HepG2 (cell line): ENCODE data around the gene KCNMB2. TPM values are rescaled to one million over a fixed set of nuclear protein-coding genes. Genes with fewer than 3 reads are reported as not detected.
A peak's percentile ranks its signal among the peaks of the same experiment; 100 is the strongest.

ENCODE experiments used
- ATAC-seq: fragments of 200-7000 bp; cut with Tn5 transposase; 3 replicates; pipeline ENCODE4 v1.9.1; 2020; ENCODE audit warnings: mild to moderate bottlenecking, moderate library complexity
- BruUV-seq: library from RNA; stranded (reverse); fragments of 400-500 nt; replicated peaks from 2 replicates; lab custom pipeline; 2021; lab: Mats Ljungman, UMichigan
- CTCF ChIA-PET: fragments of 300-600 bp; formaldehyde crosslinking; extraction: SDS; loops from one replicate; lab custom pipeline; 2021; ENCODE audit warnings: low total read pairs, inconsistent platforms, low intra/inter-chr PET ratio; lab: Yijun Ruan, JAX
- POLR2A ChIA-PET: fragments of 350-600 bp; sonication (Branson Sonifier 250); formaldehyde crosslinking; loops from one replicate; lab custom pipeline; 2020; ENCODE audit warnings: antibody characterized with exemption, inconsistent platforms; lab: Yijun Ruan, JAX
- DNase-seq: peaks from one replicate; pipeline ENCODE4 v3.0.0-alpha.2; 2015; ENCODE audit warnings: low spot score
- FAIRE-seq: peaks from 3 replicates; lab custom pipeline; 2011; peaks lifted over from hg19 to GRCh38; lab: Jason Lieb, UNC
- H2AFZ ChIP-seq: one replicate; pipeline ENCODE4 v1.6.1; 2011; ENCODE audit warnings: low read length, inconsistent platforms
- H3K27ac ChIP-seq: fragments of 300-600 bp; 3 replicates; pipeline ENCODE4 v1.8.0; 2011; ENCODE audit warnings: mixed run types, mild to moderate bottlenecking, mixed read lengths, low read length, inconsistent platforms; ENCODE audit not compliant: insufficient read depth; ENCODE audit errors: extremely low read length
- H3K27me3 ChIP-seq, 2 experiments: fragments of 200-600 bp in 1 of 2; 2 replicates in 1 of 2; 3 replicates in 1 of 2; pipeline versions ENCODE4 v1.6.0 to v1.8.0; 2011; ENCODE audit warnings: low read length in 2 of 2, mild to moderate bottlenecking in 2 of 2, moderate library complexity in 2 of 2, inconsistent platforms in 1 of 2; ENCODE audit not compliant: insufficient read depth in 2 of 2, control insufficient read depth in 1 of 2
- H3K36me3 ChIP-seq, 2 experiments: fragments of 200-600 bp in 1 of 2; replicated peaks in 1 of 2; 2 replicates in 1 of 2; 3 replicates in 1 of 2; pipeline versions ENCODE4 v1.5.1 to v1.8.0; 2011; ENCODE audit warnings: low read length in 2 of 2, inconsistent platforms in 1 of 2; ENCODE audit not compliant: insufficient read depth in 2 of 2, control insufficient read depth in 1 of 2
- H3K4me1 ChIP-seq: 2 replicates; pipeline ENCODE4 v1.5.1; 2012; ENCODE audit warnings: low read length, inconsistent platforms; ENCODE audit not compliant: insufficient read depth
- H3K4me2 ChIP-seq: 2 replicates; pipeline ENCODE4 v1.6.0; 2011; ENCODE audit warnings: low read depth, low read length, inconsistent platforms
- H3K4me3 ChIP-seq, 3 experiments: fragments of 200-600 bp in 1 of 3; sonication (generic), shearing (Covaris generic) in 1 of 3; replicated peaks in 1 of 3; 2 replicates each; pipeline ENCODE4 v1.5.1; 2011 to 2016; ENCODE audit warnings: low read length in 3 of 3, inconsistent platforms in 2 of 3, low read depth in 2 of 3, mild to moderate bottlenecking in 2 of 3, control low read depth in 1 of 3, mixed read lengths in 1 of 3; ENCODE audit not compliant: insufficient read depth in 1 of 3
- H3K79me2 ChIP-seq: one replicate; pipeline ENCODE4 v1.6.1; 2011; ENCODE audit warnings: low read length, inconsistent platforms; ENCODE audit not compliant: insufficient read depth
- H3K9ac ChIP-seq: 2 replicates; pipeline ENCODE4 v1.6.0; 2011; ENCODE audit warnings: mild to moderate bottlenecking, low read depth, low read length, inconsistent platforms; ENCODE audit not compliant: insufficient read depth
- H3K9me3 ChIP-seq: 2 replicates; pipeline ENCODE4 v1.5.1; 2012; ENCODE audit warnings: mild to moderate bottlenecking, low read length
- H4K20me1 ChIP-seq: 2 replicates; pipeline ENCODE4 v1.6.0; 2011; ENCODE audit warnings: inconsistent platforms, mild to moderate bottlenecking, low read length, moderate library complexity; ENCODE audit not compliant: insufficient read depth
- JUNB ChIP-seq: sonication (generic); formaldehyde crosslinking; IDR thresholded peaks from 2 replicates; pipeline ENCODE4 v1.8.0; 2022; ENCODE audit warnings: missing genetic modification reagents, mild to moderate bottlenecking, borderline replicate concordance
- TFE3 ChIP-seq: IDR thresholded peaks from 2 replicates; pipeline ENCODE4 v1.6.1; 2016
- USF2 ChIP-seq, 2 experiments: sonication (generic) in 1 of 2; formaldehyde crosslinking in 1 of 2; IDR thresholded peaks; 2 replicates each; pipeline versions ENCODE4 v1.5.1 to v1.6.1; 2011 to 2020; ENCODE audit warnings: borderline replicate concordance in 1 of 2, low read depth in 1 of 2, low read length in 1 of 2, mild to moderate bottlenecking in 1 of 2, missing genetic modification reagents in 1 of 2, moderate library complexity in 1 of 2
- ZBTB3 ChIP-seq: sonication (generic); formaldehyde crosslinking; IDR thresholded peaks from 2 replicates; pipeline ENCODE4 v1.4.0; 2020; ENCODE audit warnings: low read depth, mild to moderate bottlenecking, moderate library complexity, missing genetic modification reagents, borderline replicate concordance
- WGBS: methylation state at CpG from one replicate; pipeline ENCODE4 v1.1.6; 2017; ENCODE audit warnings: low lambda C conversion rate; 5-methylcytosine and 5-hydroxymethylcytosine counted together
- in situ Hi-C: cut with HindIII; loops from 2 replicates; pipeline ENCODE4 v1.10.0; 2017; ENCODE audit warnings: low pct_unique_long_range_greater_than_20kb; ENCODE audit not compliant: extremely low pct_ligation_motif_present
- intact Hi-C: fragments of 100-400 bp; cut with micrococcal nuclease; formaldehyde crosslinking; loops from one replicate; pipeline ENCODE4 v1.10.0; 2022; ENCODE audit not compliant: unreplicated experiment
- polyA plus RNA-seq, 8 experiments: library from polyadenylated mRNA; depleted of rRNA in 3 of 8; stranded (reverse) in 7 of 8; unstranded in 1 of 8; fragments of >200 nt; fragmentation: Illumina TruSeq in 4 of 8; extraction: Trizol in 4 of 8; gene quantifications; 2 replicates each; pipeline versions ENCODE4 v1.2.1 to v1.2.3, GENCODE V29; 2011 to 2016; ENCODE audit warnings: low read depth in 4 of 8, missing spikeins in 1 of 8, mixed read lengths in 1 of 8; ENCODE audit not compliant: insufficient read depth in 1 of 8
- total RNA-seq, 5 experiments: library from RNA; depleted of rRNA; stranded (reverse); fragments of >200 nt; fragmentation: Illumina TruSeq; extraction: Trizol; gene quantifications; 2 replicates each; pipeline ENCODE4 v1.2.3, GENCODE V29; 2016; ENCODE audit warnings: low read depth in 1 of 5

KCNMB2 gene
- total and polyA plus RNA-seq, 2 of the 13 experiments (the other 11 are each of a cell fraction or from before 2014, with no cell fraction given), result not detected

DNA sequence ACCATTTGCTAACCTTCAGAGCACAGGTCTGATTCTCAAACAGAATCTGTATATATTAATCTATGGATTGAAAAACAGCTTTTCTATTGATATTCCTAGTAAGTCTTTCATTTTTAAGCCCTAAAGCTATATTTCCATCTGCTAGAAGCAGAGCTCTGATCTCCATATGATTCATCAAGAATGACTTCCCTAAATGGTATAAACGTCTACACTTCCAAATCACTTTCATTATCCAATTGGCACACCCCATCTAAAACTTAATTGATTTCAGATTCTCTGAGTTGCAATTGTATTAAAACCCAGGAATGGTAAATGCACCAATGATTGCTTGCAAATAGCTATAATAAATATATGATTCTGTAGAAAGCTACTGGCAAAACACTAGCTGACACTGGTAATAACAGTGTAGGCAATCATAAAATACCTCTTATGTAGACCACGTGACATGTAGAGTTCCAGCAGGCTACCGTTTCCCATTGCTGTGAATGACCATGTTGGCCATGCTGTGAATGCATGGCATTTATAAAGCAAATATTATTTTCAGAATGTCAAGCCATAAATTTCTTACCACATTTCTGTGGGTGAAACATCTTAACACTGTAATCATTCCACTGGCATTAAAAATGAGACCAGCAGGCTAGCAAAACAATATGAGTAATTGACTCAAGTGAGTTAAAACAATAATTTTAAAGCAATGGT is 309.3 kb downstream of the KCNMB2 start:
- H3K4me1 ChIP-seq, result no peaks in the 10 kb centered on the region
- TF ChIP-seq USF2 (IDR thresholded peaks at IDR 0.05; ENCODE audit: low read depth, low read length), result 0 out of 2 replicates have a peak, but pooled peaks have one; percentile 15
- TF ChIP-seq USF2 (CRISPR knock-in tag; IDR thresholded peaks at IDR 0.05; ENCODE audit: borderline replicate concordance), result no peak
- TF ChIP-seq TFE3 (CRISPR knock-in tag), result no peak
- no peak for TF ChIP-seq ZBTB3 (CRISPR knock-in tag)
- no peak for TF ChIP-seq JUNB (CRISPR knock-in tag)
- no peak overlapping the region for H3K4me3 ChIP-seq
- intact Hi-C loops (no loop called here), in situ Hi-C loops (no loop called here)
- no peaks in the 10 kb centered on the region for H3K79me2 ChIP-seq
- DNase-seq (no peak), ATAC-seq (no peak), FAIRE-seq (no peak)
- no peaks in the 10 kb centered on the region for H3K36me3 ChIP-seq
- no peak overlapping the region for H2AFZ ChIP-seq
- H3K9ac ChIP-seq, result no peak overlapping the region
- no peaks in the 10 kb centered on the region for H3K27me3 ChIP-seq
- BruUV-seq, result no TSS peak
- H3K4me2 ChIP-seq, result no peak overlapping the region
- WGBS, result 5% methylated on average over 3 of the region's 3 CpGs
- H3K9me3 ChIP-seq, result no peaks in the 10 kb centered on the region
- ChIA-PET POLR2A (no interaction called here), CTCF (no interaction called here)
- H4K20me1 ChIP-seq, result no peaks in the 10 kb centered on the region
- no peak overlapping the region for H3K27ac ChIP-seq
